B cell (primary cell): ENCODE results near the gene CARD10. TPM values are rescaled to one million over a fixed set of nuclear protein-coding genes. Genes with fewer than 3 reads are reported as not detected.
A peak's percentile ranks its signal among the peaks of the same experiment; 100 is the strongest.

ENCODE experiments used
- ATAC-seq: fragments of 200-7000 bp; cut with Tn5 transposase; one replicate; pipeline ENCODE4 v1.10.0; 2021; ENCODE audit warnings: low read depth, mild to moderate bottlenecking, moderate number of reproducible peaks, moderate library complexity
- CTCF ChIA-PET: fragments of 350-600 bp; sonication (Branson Sonifier 250); formaldehyde crosslinking; loops from one replicate; lab custom pipeline; 2021; ENCODE audit warnings: antibody characterized with exemption, inconsistent platforms; lab: Charles Lee
- POLR2A ChIA-PET: fragments of 350-600 bp; sonication (Branson Sonifier 250); formaldehyde crosslinking; loops from one replicate; lab custom pipeline; 2021; ENCODE audit warnings: antibody characterized with exemption; lab: Charles Lee
- DNase-seq: peaks from one replicate; pipeline ENCODE4 v3.0.0; 2013
- H2AFZ ChIP-seq: 2 replicates; pipeline ENCODE4 v1.6.1; 2012; ENCODE audit warnings: mild to moderate bottlenecking, low read depth, low read length; ENCODE audit not compliant: insufficient read depth, poor library complexity, severe bottlenecking
- H3K27ac ChIP-seq, 2 donors: 1 replicate in 1 of 2; 2 replicates in 1 of 2; pipeline ENCODE4 v1.5.1; 2012 to 2013; ENCODE audit warnings: low read length in 2 of 2, mild to moderate bottlenecking in 2 of 2, moderate library complexity in 1 of 2
- H3K27me3 ChIP-seq, 4 experiments: fragments of 200-600 bp in 1 of 4; sonication (generic) in 1 of 4; replicated peaks in 1 of 4; 1 replicate in 2 of 4; 2 replicates in 2 of 4; pipeline versions ENCODE4 v1.6.1 to v1.7.0; 2013 to 2016; ENCODE audit warnings: low read length in 3 of 4, mild to moderate bottlenecking in 2 of 4, mixed read lengths in 1 of 4, moderate library complexity in 1 of 4; ENCODE audit not compliant: insufficient read depth in 4 of 4, control insufficient read depth in 3 of 4; ENCODE audit errors: control extremely low read depth in 1 of 4
- H3K36me3 ChIP-seq, 2 experiments: replicated peaks in 1 of 2; 1 replicate in 1 of 2; 2 replicates in 1 of 2; pipeline versions ENCODE4 v1.6.1 to v1.7.1; 2013; ENCODE audit warnings: low read length in 1 of 2; ENCODE audit not compliant: insufficient read depth in 2 of 2, control insufficient read depth in 1 of 2; ENCODE audit errors: control extremely low read depth in 1 of 2, extremely low read depth in 1 of 2
- H3K4me1 ChIP-seq, 2 donors: fragments of 200-600 bp in 1 of 2; sonication (generic) in 1 of 2; 1 replicate in 1 of 2; 2 replicates in 1 of 2; pipeline versions ENCODE4 v1.5.1 to v1.6.1; 2013 to 2017; ENCODE audit warnings: low read length in 2 of 2; ENCODE audit not compliant: control insufficient read depth in 2 of 2, insufficient read depth in 2 of 2
- H3K4me2 ChIP-seq: replicated peaks from 2 replicates; pipeline ENCODE3; 2012; ENCODE audit warnings: mild to moderate bottlenecking, low read depth, low read length; ENCODE audit not compliant: poor library complexity, severe bottlenecking
- H3K4me3 ChIP-seq, 5 experiments: fragments of 200-600 bp in 1 of 5; sonication (generic) in 1 of 5; 1 replicate in 3 of 5; 2 replicates in 2 of 5; pipeline versions ENCODE4 v1.5.1 to v1.7.0; 2011 to 2016; ENCODE audit warnings: low read length in 4 of 5, mild to moderate bottlenecking in 4 of 5, low read depth in 2 of 5, control low read depth in 1 of 5, moderate library complexity in 1 of 5; ENCODE audit not compliant: insufficient read depth in 1 of 5; ENCODE audit errors: control extremely low read depth in 1 of 5, extremely low read depth in 1 of 5
- H3K79me2 ChIP-seq: fragments of 200-600 bp; sonication (generic); one replicate; pipeline ENCODE4 v1.6.0; 2016; ENCODE audit warnings: low read length; ENCODE audit not compliant: control insufficient read depth, insufficient read depth
- H3K9ac ChIP-seq: fragments of 200-600 bp; sonication (generic); 2 replicates; pipeline ENCODE4 v1.6.1; 2017; ENCODE audit warnings: mild to moderate bottlenecking, low read length, moderate library complexity
- H3K9me3 ChIP-seq, 3 donors: one replicate each; pipeline versions ENCODE4 v1.6.1 to v1.7.1; 2013; ENCODE audit warnings: low read length in 2 of 3; ENCODE audit not compliant: control insufficient read depth in 2 of 3, insufficient read depth in 1 of 3; ENCODE audit errors: control extremely low read depth in 1 of 3
- H4K20me1 ChIP-seq: 2 replicates; pipeline ENCODE4 v1.6.0; 2012; ENCODE audit warnings: mild to moderate bottlenecking, low read length; ENCODE audit not compliant: insufficient read depth, control insufficient read depth, poor library complexity, severe bottlenecking
- H3K27ac Mint-ChIP-seq: one replicate; pipeline ENCODE4 v1.8.0; 2021; ENCODE audit warnings: mixed read lengths
- H3K27me3 Mint-ChIP-seq: one replicate; pipeline ENCODE4 v1.8.0; 2021; ENCODE audit warnings: mixed read lengths
- H3K4me1 Mint-ChIP-seq: one replicate; pipeline ENCODE4 v1.8.0; 2021; ENCODE audit warnings: mixed read lengths
- H3K4me3 Mint-ChIP-seq: one replicate; pipeline ENCODE4 v1.8.0; 2021; ENCODE audit warnings: mixed read lengths
- H3K9me3 Mint-ChIP-seq: one replicate; pipeline ENCODE4 v1.8.0; 2022; ENCODE audit warnings: mixed read lengths; ENCODE audit not compliant: insufficient read depth
- EZH2 ChIP-seq: IDR thresholded peaks from 2 replicates; pipeline ENCODE4 v1.6.1; 2012; ENCODE audit warnings: borderline replicate concordance, low read depth, mild to moderate bottlenecking, moderate library complexity, low read length; ENCODE audit not compliant: insufficient read depth, poor library complexity, severe bottlenecking
- WGBS: methylation state at CpG from one replicate; pipeline ENCODE4 v1.1.5; 2013; ENCODE audit warnings: missing lambda C conversion rate; ENCODE audit not compliant: insufficient coverage; 5-methylcytosine and 5-hydroxymethylcytosine counted together
- intact Hi-C: fragments of 100-400 bp; cut with micrococcal nuclease; formaldehyde crosslinking; loops from one replicate; pipeline ENCODE4 v1.10.0; 2022
- polyA plus RNA-seq: library from polyadenylated mRNA; depleted of rRNA; stranded (reverse); fragments of >200 nt; gene quantifications from 2 replicates; pipeline ENCODE4 v1.2.3, GENCODE V29; 2012
- total RNA-seq, 2 donors: library from RNA; stranded (reverse); fragments of 120-200 nt in 1 of 2; gene quantifications; 1 replicate in 1 of 2; 2 replicates in 1 of 2; pipeline versions ENCODE4 v1.2.3 to v1.2.4, GENCODE V29; 2013 to 2022
- TF ChIP-seq, protein P1 (sequence below): fragments of 200-600 bp; IDR thresholded peaks from one replicate; pipeline ENCODE4 v1.8.0; 2022; ENCODE audit warnings: antibody characterized with exemption, mild to moderate bottlenecking

The CARD10 gene
- total and polyA plus RNA-seq, 2 donors (not counting 1 experiment from before 2014, with no cell fraction given): not detected

GRCh38 chr22:37485395-37486223, 33.6 kb downstream of the CARD10 start:
- H3K36me3 ChIP-seq: peaks cover 0 to 17% of the 10 kb centered on the region in 2 experiments
- peak overlapping the region; percentile 63 to 91 (median 80) for H3K4me3 ChIP-seq
- Mint-ChIP-seq H3K4me3 (peak overlapping the region; percentile 98), H3K4me1 (peaks cover 57% of the 10 kb centered on the region), H3K27ac (peak overlapping the region; percentile 98), H3K27me3 (no peaks in the 10 kb centered on the region), H3K9me3 (no peaks in the 10 kb centered on the region)
- peak overlapping the region; percentile 71 for H2AFZ ChIP-seq
- H3K4me1 ChIP-seq: peaks cover 24 to 47% of the 10 kb centered on the region in 2 donors
- peak; percentile 58 for DNase-seq
- peak overlapping the region; percentile 70 to 93 for H3K27ac ChIP-seq
- POLR2A ChIA-PET: interaction anchor here (0.6 to 1.5 kb wide), 5 partner anchors 14 to 204 kb away, joined by 3 to 5 read pairs (median 3); partner anchors contain the start of gene GGA1
- peak; percentile 5 for ATAC-seq
- CTCF ChIA-PET: interaction anchor here (0.5 to 3.2 kb wide), 11 partner anchors 13 to 169 kb away, joined by 3 to 34 read pairs (median 4); no protein-coding TSS in a partner anchor
- peak overlapping the region; percentile 83 for H3K9ac ChIP-seq
- H3K27me3 ChIP-seq: no peaks in the 10 kb centered on the region
- TF ChIP-seq, protein P1, sequence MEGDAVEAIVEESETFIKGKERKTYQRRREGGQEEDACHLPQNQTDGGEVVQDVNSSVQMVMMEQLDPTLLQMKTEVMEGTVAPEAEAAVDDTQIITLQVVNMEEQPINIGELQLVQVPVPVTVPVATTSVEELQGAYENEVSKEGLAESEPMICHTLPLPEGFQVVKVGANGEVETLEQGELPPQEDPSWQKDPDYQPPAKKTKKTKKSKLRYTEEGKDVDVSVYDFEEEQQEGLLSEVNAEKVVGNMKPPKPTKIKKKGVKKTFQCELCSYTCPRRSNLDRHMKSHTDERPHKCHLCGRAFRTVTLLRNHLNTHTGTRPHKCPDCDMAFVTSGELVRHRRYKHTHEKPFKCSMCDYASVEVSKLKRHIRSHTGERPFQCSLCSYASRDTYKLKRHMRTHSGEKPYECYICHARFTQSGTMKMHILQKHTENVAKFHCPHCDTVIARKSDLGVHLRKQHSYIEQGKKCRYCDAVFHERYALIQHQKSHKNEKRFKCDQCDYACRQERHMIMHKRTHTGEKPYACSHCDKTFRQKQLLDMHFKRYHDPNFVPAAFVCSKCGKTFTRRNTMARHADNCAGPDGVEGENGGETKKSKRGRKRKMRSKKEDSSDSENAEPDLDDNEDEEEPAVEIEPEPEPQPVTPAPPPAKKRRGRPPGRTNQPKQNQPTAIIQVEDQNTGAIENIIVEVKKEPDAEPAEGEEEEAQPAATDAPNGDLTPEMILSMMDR: no peak
- no peak for TF ChIP-seq EZH2
- intact Hi-C loops: loop anchor here (1.0 to 10.0 kb wide), 4 partner anchors 13 to 711 kb away; partner anchors contain the start of gene IFT27
- peak overlapping the region; percentile 99 for H3K4me2 ChIP-seq
- H3K9me3 ChIP-seq: no peaks in the 10 kb centered on the region
- H3K79me2 ChIP-seq: peaks cover 94% of the 10 kb centered on the region
- WGBS: under 1% methylated on average over 23 of the region's 26 CpGs
- H4K20me1 ChIP-seq: peaks cover 38% of the 10 kb centered on the region
